DOHH2 (cell line): ENCODE measurements around the gene SRRM2.

Experiments
- H3F3A ChIP-seq: fragments of 200-600 bp; sonication (generic), shearing (Covaris generic); 2 replicates; pipeline ENCODE4 v1.6.0; 2016; ENCODE audit warnings: antibody characterized with exemption, mild to moderate bottlenecking; ENCODE audit not compliant: control insufficient read depth, insufficient read depth
- H3K27ac ChIP-seq: fragments of 200-600 bp; sonication (generic); 2 replicates; pipeline ENCODE4 v1.5.1; 2014; ENCODE audit warnings: low read depth, mild to moderate bottlenecking, low read length, moderate library complexity
- H3K27me3 ChIP-seq: fragments of 200-600 bp; sonication (generic); 2 replicates; pipeline ENCODE4 v1.6.1; 2014; ENCODE audit warnings: mild to moderate bottlenecking, low read length, mixed read lengths; ENCODE audit not compliant: control insufficient read depth
- H3K36me3 ChIP-seq: fragments of 200-600 bp; sonication (generic); 2 replicates; pipeline ENCODE4 v1.6.1; 2014; ENCODE audit warnings: mild to moderate bottlenecking, low read length, moderate library complexity, mixed read lengths; ENCODE audit not compliant: control insufficient read depth
- H3K4me1 ChIP-seq: fragments of 200-600 bp; sonication (generic); 2 replicates; pipeline ENCODE4 v1.6.1; 2014; ENCODE audit warnings: mild to moderate bottlenecking, low read length, mixed read lengths; ENCODE audit not compliant: control insufficient read depth
- H3K4me2 ChIP-seq: fragments of 200-600 bp; sonication (generic); 2 replicates; pipeline ENCODE4 v1.6.0; 2014; ENCODE audit warnings: mild to moderate bottlenecking, low read length, moderate library complexity
- H3K4me3 ChIP-seq: fragments of 200-600 bp; sonication (generic); 2 replicates; pipeline ENCODE4 v1.5.1; 2014; ENCODE audit warnings: mild to moderate bottlenecking, low read length, mixed read lengths
- H3K79me2 ChIP-seq: fragments of 200-600 bp; sonication (generic); 2 replicates; pipeline ENCODE4 v1.6.1; 2014; ENCODE audit warnings: mild to moderate bottlenecking, low read length, mixed read lengths; ENCODE audit not compliant: control insufficient read depth
- H3K9me2 ChIP-seq: fragments of 200-600 bp; sonication (generic); replicated peaks from 2 replicates; pipeline ENCODE4 v1.6.1; 2014; ENCODE audit warnings: mild to moderate bottlenecking, low read length, mixed read lengths; ENCODE audit not compliant: control insufficient read depth
- H3K9me3 ChIP-seq: fragments of 200-600 bp; sonication (generic); 2 replicates; pipeline ENCODE4 v1.6.1; 2014; ENCODE audit warnings: antibody characterized with exemption, low read length, mixed read lengths; ENCODE audit not compliant: control insufficient read depth, insufficient read depth
- H4K20me1 ChIP-seq: fragments of 200-600 bp; sonication (generic); 2 replicates; pipeline ENCODE4 v1.6.0; 2014; ENCODE audit warnings: low read depth, mild to moderate bottlenecking, antibody characterized with exemption, low read length, moderate library complexity; ENCODE audit not compliant: control insufficient read depth, insufficient read depth
- CTCF ChIP-seq: fragments of 200-600 bp; sonication (generic); IDR thresholded peaks from one replicate; pipeline ENCODE4 v1.5.1; 2014; ENCODE audit warnings: antibody characterized with exemption, mild to moderate bottlenecking, low read depth, low read length; ENCODE audit not compliant: poor library complexity, severe bottlenecking
- EZH2phosphoT487 ChIP-seq: fragments of 200-600 bp; sonication (generic); IDR thresholded peaks from 2 replicates; pipeline ENCODE4 v1.6.1; 2017; ENCODE audit warnings: borderline replicate concordance, mild to moderate bottlenecking, antibody characterized with exemption, low read length, moderate library complexity, mixed read lengths

The SRRM2 gene

DNA sequence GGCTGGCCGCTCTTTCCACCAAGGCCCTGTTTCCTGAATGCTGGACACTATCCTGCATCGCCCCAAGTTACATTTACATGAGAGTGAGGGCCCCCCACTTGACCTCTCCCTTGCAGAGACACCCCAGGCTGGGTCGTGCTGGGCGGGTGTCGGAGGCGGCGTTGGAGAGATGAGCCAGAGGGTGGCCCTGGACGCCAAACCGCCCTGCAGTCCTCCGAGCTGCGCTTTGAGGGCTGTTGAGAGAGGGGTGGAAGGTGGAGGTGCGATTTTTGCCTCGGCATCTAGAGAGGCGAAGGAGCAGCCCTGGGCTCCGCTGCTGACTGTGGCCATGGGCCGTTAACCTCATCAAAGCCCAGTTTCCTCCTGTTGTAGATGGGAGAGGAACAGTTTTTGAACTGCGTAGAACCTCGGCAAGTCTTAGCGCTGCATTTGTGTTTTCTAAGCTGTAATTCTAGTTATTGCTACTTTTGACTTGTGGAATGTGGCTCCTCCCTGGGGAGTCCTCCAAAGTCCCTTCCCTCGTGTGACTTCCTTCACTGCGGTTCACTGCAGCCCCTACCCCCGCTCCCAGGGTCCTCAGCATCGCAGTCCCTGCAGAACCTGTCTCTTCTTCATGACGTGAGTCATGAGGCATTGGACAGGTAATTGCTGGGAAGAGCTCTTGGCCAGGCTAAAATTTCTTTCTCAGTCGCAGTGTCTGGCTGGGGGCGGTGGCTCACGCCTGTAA, 25.6 kb downstream of the SRRM2 start:
- H3K4me2 ChIP-seq, result peak overlapping the region; percentile 97
- no peaks in the 10 kb centered on the region for H3K9me3 ChIP-seq
- H3K27me3 ChIP-seq, result no peaks in the 10 kb centered on the region
- peaks cover 22% of the 10 kb centered on the region for H3K4me1 ChIP-seq
- H3F3A ChIP-seq, result peaks cover 16% of the 10 kb centered on the region
- peaks cover 50% of the 10 kb centered on the region for H3K36me3 ChIP-seq
- peak overlapping the region; percentile 99 for H3K4me3 ChIP-seq
- H3K27ac ChIP-seq, result peak overlapping the region; percentile 76
- H4K20me1 ChIP-seq, result no peaks in the 10 kb centered on the region
- H3K79me2 ChIP-seq, result peaks cover 52% of the 10 kb centered on the region
- TF ChIP-seq EZH2phosphoT487, result no peak
- no peak for TF ChIP-seq CTCF
- H3K9me2 ChIP-seq, result no peaks in the 10 kb centered on the region

DNA sequence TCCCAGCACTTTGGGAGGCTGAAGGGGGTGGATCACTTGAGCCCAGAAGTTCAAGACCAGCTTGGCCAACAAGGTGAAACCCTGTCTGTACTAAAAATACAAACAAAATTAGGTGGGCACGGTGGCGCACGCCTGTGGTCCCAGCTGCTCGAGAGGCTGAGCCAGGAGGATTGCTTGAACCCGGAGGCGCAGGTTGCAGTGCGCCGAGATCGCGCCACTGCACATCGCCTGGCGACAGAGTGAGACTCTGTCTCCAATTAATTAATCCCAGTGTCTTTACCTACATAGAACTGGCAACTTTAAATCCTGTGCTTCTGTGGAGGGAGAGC, 26.2 kb downstream of the SRRM2 start:
- H3F3A ChIP-seq, result peaks cover 15% of the 10 kb centered on the region
- peak overlapping the region; percentile 97 for H3K4me2 ChIP-seq
- H3K79me2 ChIP-seq, result peaks cover 51% of the 10 kb centered on the region
- peaks cover 44% of the 10 kb centered on the region for H3K36me3 ChIP-seq
- H3K9me2 ChIP-seq, result no peaks in the 10 kb centered on the region
- peak overlapping the region; percentile 99 for H3K4me3 ChIP-seq
- H3K27ac ChIP-seq, result no peak overlapping the region
- H3K4me1 ChIP-seq, result peaks cover 22% of the 10 kb centered on the region
- no peak for TF ChIP-seq EZH2phosphoT487
- TF ChIP-seq CTCF, result no peak
- no peaks in the 10 kb centered on the region for H4K20me1 ChIP-seq
- no peaks in the 10 kb centered on the region for H3K9me3 ChIP-seq
- no peaks in the 10 kb centered on the region for H3K27me3 ChIP-seq

DNA sequence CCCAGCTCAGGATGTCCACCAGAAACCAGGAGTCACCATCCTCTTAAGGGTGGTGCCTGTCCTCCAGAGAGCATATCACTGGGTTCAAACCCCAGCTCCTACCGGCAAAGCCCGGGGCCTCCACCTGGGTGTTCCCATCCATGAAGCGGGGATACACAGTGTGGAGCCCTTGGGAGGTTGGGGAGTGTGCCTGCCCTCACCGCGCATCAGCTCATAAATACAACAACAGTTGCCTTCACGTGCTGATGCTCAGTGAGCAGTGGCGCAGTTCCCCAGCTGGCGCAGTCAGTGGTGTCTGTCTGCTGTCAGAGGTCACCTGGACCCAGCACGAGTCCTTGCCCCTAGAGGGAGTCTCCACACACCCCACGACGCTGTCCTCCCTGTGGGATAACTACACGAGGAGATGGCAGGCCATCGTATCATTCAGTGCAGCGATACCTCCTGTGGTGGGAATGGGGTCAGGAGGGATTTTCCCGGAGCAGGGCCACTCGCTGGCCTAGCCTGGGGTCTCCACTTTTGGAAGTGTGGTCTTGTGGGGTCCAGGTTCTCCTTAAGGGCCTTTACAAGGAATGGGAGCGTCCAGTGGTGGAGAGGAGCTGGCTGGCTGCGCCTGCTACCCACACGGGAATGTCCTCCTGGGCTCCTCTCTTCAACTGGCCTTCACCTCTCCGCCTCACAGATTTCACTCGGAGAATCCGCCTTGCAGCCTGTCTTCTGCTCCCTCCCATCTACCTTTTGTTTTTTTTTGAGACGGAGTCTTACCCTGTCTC, 26.9 kb downstream of the SRRM2 start:
- H3K79me2 ChIP-seq, result peaks cover 46% of the 10 kb centered on the region
- H3K27me3 ChIP-seq, result no peaks in the 10 kb centered on the region
- H3K9me2 ChIP-seq, result no peaks in the 10 kb centered on the region
- peak overlapping the region; percentile 97 for H3K4me2 ChIP-seq
- H3K27ac ChIP-seq, result no peak overlapping the region
- no peaks in the 10 kb centered on the region for H4K20me1 ChIP-seq
- peaks cover 22% of the 10 kb centered on the region for H3K4me1 ChIP-seq
- no peak overlapping the region for H3K4me3 ChIP-seq
- H3F3A ChIP-seq, result peaks cover 11% of the 10 kb centered on the region
- TF ChIP-seq CTCF (no peak), EZH2phosphoT487 (no peak)
- H3K36me3 ChIP-seq, result peaks cover 38% of the 10 kb centered on the region
- H3K9me3 ChIP-seq, result no peaks in the 10 kb centered on the region
